Lower leg skin (tissue), 4 donors: Measurements from ENCODE around the gene SLC39A12. TPM values are rescaled to one million over a fixed set of nuclear protein-coding genes. Genes with fewer than 3 reads are reported as not detected.

Source experiments
- DNase-seq, 2 donors: peaks; one replicate each; pipeline ENCODE4 v3.0.0-alpha.2; 2019; ENCODE audit warnings: low spot score in 2 of 2
- H3K4me3 ChIP-seq: fragments of 200-600 bp; sonication (generic); 2 replicates; pipeline ENCODE4 v1.5.1; 2017; ENCODE audit warnings: mild to moderate bottlenecking, low read depth; ENCODE audit not compliant: poor library complexity, severe bottlenecking
- POLR2A ChIP-seq, 2 donors: fragments of 450-650 bp; IDR thresholded peaks; one replicate each; pipeline ENCODE4 v1.6.1; 2016 to 2017; ENCODE audit warnings: antibody characterized with exemption in 2 of 2, mild to moderate bottlenecking in 1 of 2, moderate library complexity in 1 of 2
- WGBS, 2 donors: methylation state at CpG; one replicate each; pipeline ENCODE4 v1.1.5; 2018; 5-methylcytosine and 5-hydroxymethylcytosine counted together
- intact Hi-C: fragments of 100-400 bp; cut with DNase I; formaldehyde crosslinking; loops from one replicate; pipeline ENCODE4 v1.15.0; 2023; ENCODE audit warnings: low total_unique reads
- total RNA-seq, 4 donors: library from RNA; depleted of rRNA; stranded (reverse); fragments of >200 nt; gene quantifications; one replicate each; pipeline ENCODE4 v1.1.0, GENCODE V29; 2016
- TF ChIP-seq, protein P1 (sequence below), 3 donors: fragments of 450-650 bp; IDR thresholded peaks; one replicate each; pipeline ENCODE4 v1.5.1; 2016; ENCODE audit warnings: antibody characterized with exemption in 3 of 3, mild to moderate bottlenecking in 3 of 3, moderate library complexity in 2 of 3

Gene SLC39A12
- total RNA-seq, 4 donors from 2014 or later: not detected

GRCh38 chr10:17912754-17913153, 39.0 kb upstream of the SLC39A12 start:
- no peak for DNase-seq
- WGBS, 2 donors: 54 to 60% methylated on average over 4 of the region's 4 CpGs
- no peak overlapping the region for H3K4me3 ChIP-seq
- intact Hi-C loops: loop anchor here (10.0 kb wide), 1 partner anchor 302 kb away; no protein-coding TSS in a partner anchor
- TF ChIP-seq POLR2A (IDR thresholded peaks at IDR 0.05): no peak
- TF ChIP-seq, protein P1, sequence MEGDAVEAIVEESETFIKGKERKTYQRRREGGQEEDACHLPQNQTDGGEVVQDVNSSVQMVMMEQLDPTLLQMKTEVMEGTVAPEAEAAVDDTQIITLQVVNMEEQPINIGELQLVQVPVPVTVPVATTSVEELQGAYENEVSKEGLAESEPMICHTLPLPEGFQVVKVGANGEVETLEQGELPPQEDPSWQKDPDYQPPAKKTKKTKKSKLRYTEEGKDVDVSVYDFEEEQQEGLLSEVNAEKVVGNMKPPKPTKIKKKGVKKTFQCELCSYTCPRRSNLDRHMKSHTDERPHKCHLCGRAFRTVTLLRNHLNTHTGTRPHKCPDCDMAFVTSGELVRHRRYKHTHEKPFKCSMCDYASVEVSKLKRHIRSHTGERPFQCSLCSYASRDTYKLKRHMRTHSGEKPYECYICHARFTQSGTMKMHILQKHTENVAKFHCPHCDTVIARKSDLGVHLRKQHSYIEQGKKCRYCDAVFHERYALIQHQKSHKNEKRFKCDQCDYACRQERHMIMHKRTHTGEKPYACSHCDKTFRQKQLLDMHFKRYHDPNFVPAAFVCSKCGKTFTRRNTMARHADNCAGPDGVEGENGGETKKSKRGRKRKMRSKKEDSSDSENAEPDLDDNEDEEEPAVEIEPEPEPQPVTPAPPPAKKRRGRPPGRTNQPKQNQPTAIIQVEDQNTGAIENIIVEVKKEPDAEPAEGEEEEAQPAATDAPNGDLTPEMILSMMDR (IDR thresholded peaks at IDR 0.05): no peak

DNA sequence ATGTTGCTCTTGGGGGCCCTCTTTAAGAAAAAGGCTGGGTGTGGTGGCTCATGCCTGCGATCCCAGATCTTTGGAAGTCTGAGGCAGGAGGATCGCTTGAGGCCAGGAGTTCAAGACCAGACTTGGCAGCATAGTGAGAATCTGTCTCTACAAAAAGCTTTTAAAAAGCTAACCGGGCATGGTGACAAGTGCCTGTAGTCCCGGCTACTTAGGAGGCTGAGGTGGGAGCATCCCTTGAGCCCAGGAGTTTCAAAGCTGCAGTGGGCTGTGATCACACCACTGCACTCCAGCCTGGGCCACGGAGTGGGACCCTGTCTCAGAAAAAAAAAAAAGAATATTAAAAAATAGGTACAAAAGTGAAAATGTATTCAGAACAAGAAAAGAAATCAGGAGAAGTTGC, 38.1 kb upstream of the SLC39A12 start:
- 45 to 59% methylated on average over 5 of the region's 5 CpGs for WGBS, 2 donors
- TF ChIP-seq, protein P1 (IDR thresholded peaks at IDR 0.05): no peak
- TF ChIP-seq POLR2A (IDR thresholded peaks at IDR 0.05): no peak
- no peak for DNase-seq
- no peak overlapping the region for H3K4me3 ChIP-seq
- intact Hi-C loops: loop anchor here (10.0 kb wide), 1 partner anchor 301 kb away; no protein-coding TSS in a partner anchor

GRCh38 chr10:17914169-17915045, 37.3 kb upstream of the SLC39A12 start:
- 85 to 95% methylated on average over 5 of the region's 5 CpGs for WGBS, 2 donors
- intact Hi-C loops: loop anchor here (10.0 kb wide), 1 partner anchor 300 kb away; no protein-coding TSS in a partner anchor
- no peak for DNase-seq
- no peak for TF ChIP-seq POLR2A (IDR thresholded peaks at IDR 0.05)
- TF ChIP-seq, protein P1 (IDR thresholded peaks at IDR 0.05): no peak
- no peak overlapping the region for H3K4me3 ChIP-seq

GRCh38 chr10:17915181-17915580, 36.5 kb upstream of the SLC39A12 start:
- WGBS, 2 donors: 71 to 72% methylated on average over 4 of the region's 4 CpGs
- intact Hi-C loops: loop anchor here (10.0 kb wide), 1 partner anchor 300 kb away; no protein-coding TSS in a partner anchor
- no peak overlapping the region for H3K4me3 ChIP-seq
- no peak for DNase-seq
- TF ChIP-seq, protein P1 (IDR thresholded peaks at IDR 0.05): no peak
- TF ChIP-seq POLR2A (IDR thresholded peaks at IDR 0.05): no peak

GRCh38 chr10:17918187-17918903, 33.4 kb upstream of the SLC39A12 start:
- DNase-seq: no peak
- intact Hi-C loops: loop anchor here (10.0 kb wide), 1 partner anchor 296 kb away; no protein-coding TSS in a partner anchor
- WGBS, 2 donors: 79 to 80% methylated on average over 12 of the region's 12 CpGs

More at GRCh38 chr10:17918187-17918903, 33.4 kb upstream of the SLC39A12 start:
- no peak overlapping the region for H3K4me3 ChIP-seq
- TF ChIP-seq, protein P1 (IDR thresholded peaks at IDR 0.05): no peak
- TF ChIP-seq POLR2A (IDR thresholded peaks at IDR 0.05): no peak
